NCI-H2107 (cell line): Measurements from ENCODE around the gene COL6A6.

ENCODE experiments used
- DNase-seq: peaks from one replicate; lab custom pipeline; 2025; lab: John Stamatoyannopoulos, UW

Gene COL6A6, protein sequence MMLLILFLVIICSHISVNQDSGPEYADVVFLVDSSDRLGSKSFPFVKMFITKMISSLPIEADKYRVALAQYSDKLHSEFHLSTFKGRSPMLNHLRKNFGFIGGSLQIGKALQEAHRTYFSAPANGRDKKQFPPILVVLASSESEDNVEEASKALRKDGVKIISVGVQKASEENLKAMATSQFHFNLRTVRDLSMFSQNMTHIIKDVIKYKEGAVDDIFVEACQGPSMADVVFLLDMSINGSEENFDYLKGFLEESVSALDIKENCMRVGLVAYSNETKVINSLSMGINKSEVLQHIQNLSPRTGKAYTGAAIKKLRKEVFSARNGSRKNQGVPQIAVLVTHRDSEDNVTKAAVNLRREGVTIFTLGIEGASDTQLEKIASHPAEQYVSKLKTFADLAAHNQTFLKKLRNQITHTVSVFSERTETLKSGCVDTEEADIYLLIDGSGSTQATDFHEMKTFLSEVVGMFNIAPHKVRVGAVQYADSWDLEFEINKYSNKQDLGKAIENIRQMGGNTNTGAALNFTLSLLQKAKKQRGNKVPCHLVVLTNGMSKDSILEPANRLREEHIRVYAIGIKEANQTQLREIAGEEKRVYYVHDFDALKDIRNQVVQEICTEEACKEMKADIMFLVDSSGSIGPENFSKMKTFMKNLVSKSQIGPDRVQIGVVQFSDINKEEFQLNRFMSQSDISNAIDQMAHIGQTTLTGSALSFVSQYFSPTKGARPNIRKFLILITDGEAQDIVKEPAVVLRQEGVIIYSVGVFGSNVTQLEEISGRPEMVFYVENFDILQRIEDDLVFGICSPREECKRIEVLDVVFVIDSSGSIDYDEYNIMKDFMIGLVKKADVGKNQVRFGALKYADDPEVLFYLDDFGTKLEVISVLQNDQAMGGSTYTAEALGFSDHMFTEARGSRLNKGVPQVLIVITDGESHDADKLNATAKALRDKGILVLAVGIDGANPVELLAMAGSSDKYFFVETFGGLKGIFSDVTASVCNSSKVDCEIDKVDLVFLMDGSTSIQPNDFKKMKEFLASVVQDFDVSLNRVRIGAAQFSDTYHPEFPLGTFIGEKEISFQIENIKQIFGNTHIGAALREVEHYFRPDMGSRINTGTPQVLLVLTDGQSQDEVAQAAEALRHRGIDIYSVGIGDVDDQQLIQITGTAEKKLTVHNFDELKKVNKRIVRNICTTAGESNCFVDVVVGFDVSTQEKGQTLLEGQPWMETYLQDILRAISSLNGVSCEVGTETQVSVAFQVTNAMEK (N-terminal part only)

DNA sequence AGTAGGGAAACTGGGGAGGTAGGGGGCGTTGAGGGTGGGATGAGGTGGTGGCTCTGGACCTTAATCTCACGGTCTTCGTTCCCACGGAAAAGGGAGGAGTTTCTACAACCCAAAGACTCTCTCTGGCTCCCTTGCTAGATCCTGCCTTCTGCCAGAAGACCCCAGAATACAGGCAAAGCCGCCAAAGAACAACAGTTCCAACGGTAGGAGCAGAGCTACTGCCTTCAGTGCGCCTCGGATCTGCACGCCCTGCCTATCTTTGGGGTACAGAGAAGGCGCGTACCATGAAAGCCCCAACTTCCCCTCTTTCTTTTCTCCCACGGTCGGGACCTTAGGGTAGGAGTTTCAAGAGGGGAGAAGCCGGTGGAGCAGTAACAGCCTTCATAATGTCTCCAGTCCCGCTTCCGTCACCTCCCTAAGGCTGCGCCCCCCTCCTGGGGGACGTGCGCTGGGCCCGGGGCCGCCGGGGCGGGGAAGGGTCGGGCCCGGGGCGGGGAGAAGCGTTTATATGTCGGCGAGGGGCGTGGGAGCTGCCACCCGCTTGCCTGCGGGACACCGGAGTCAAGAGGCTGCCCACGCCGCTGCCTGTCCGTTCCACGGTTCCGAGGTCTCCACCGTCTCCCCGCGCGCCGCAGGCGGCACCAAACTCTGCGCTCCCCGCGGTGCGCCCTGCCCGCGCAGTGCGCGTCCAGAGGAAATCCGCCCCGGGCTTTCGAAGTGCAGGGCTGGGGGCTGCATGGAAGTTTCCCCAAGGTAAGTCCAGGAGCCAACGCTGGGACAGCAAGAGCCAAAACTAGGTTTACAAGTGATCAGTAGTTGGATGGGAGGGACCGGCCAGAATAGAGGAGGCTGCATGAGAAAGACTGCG, at the start of gene COL6A6:
COL6A6 (plus strand) TSS at position 533 of the 868 bp plus-strand sequence. CDS start 43,188 bp downstream, outside the sequence.
- DNase-seq, result no peak

GRCh38 chr3:130468311-130468710, 48.7 kb upstream of the COL6A6 start:
- no peak for DNase-seq

- DNase-seq, result no peak
These were observed 46.9 kb upstream of the COL6A6 start for GRCh38 chr3:130470126-130470525.

DNA sequence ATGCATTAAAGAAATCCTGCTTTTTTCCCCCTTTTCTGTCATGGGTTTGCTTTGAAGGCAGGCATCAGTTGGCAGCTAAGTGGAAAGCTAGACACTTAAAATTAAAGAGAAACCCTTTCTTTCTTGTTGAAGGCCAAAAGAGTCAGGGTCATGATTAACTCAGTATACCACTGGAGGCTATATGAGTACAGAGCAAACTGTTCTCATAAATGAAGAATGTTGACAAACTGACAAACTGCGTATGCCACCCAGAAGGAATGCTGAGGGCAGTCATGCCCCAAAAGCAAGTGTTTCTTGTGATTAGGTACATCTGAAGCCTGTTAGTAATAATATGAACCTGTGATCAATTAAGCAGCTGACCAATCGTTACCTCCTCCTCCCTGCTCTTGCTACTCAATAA, 43.6 kb upstream of the COL6A6 start:
- no peak for DNase-seq

DNA sequence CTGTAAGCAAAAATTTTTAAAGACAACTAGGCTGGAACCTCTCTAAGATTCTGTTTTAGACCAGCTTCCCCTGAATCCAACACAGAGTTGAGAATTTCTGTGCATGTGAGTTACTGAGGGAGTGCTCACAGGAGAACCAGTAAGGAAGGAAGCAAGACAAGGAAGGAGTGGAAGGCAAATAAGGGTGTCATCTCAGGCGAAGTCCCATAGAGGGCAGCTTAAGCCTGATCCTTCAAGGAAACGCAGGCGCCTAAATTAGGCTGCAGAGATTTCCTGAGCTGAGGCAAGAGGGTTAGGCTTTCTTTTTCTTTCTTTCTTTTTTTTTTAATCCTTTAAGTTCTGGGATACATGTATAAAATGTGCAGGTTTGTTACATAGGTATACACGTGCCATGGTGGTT, 36.2 kb upstream of the COL6A6 start:
- DNase-seq, result peak; percentile 20

DNA sequence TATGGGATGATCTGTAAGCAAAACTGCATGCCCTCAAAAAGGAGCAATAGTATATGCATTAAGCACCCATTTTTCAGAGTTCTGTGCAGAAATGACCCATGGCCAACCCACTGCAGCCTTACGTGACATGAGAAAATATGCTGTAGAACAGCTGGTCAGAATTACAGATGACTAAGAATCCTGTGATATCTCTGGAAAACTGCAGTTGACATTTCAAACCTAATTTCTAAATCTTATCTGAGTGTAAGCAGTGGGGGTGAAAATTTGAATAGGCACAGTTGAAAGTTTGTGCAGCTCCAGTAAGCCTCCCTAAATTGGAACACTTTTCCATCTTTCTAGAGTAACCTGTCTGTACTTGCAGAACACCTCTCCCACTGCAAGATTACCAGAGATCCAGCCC, 28.7 kb upstream of the COL6A6 start:
- no peak for DNase-seq

DNA sequence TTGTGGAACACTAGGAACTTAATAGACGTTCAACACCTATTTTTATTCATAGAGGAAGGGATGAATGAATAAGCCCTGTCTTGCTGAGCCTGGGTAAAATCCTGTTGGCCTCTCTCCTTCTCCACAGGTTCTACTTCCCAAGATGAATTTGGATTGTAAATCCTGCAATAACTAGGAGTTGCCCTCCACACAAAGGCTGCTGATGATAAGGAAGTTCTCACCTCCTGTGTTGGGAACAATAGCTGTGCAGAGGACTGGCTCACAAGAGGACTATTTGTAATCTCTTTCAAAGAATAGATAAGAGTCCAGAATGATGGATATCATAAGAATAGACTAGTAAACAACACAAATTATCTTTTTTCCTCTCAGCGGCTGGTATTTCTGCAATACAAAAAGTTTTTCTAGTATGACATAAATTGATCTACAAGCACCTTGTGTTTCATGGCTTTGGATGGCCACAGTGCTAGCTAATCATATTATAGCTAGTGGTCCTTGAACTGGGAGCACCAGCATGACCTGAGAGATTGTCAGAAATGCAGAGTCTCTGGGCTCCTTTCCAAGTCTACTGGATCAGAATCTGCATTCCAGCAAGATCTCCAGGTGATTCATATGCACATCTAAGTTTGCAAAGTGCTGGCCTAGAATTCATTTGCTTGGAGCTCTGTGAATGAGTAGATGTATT, 28.1 kb upstream of the COL6A6 start:
- no peak for DNase-seq

- DNase-seq, result no peak
These were observed 26.7 kb upstream of the COL6A6 start for GRCh38 chr3:130490241-130490640.

DNA sequence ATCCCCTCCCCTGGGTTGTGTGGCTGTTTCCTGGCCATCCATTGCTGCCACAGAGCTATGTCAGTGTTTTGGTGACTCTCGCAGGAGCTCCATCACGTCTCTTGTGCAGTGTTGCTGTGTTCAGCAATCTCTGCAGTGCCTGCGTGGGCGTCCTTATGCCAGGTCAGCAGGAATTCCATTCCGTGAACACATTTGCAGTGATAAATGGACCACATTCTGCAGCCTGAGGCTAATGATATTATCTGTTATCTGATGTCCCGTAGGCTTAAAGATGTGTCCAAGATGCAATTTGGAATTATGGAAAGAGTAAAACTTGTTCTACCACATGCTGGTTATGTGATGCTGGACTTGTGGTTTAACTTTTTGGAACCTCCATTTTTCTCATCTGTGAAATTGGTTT, 25.5 kb upstream of the COL6A6 start:
- no peak for DNase-seq

DNA sequence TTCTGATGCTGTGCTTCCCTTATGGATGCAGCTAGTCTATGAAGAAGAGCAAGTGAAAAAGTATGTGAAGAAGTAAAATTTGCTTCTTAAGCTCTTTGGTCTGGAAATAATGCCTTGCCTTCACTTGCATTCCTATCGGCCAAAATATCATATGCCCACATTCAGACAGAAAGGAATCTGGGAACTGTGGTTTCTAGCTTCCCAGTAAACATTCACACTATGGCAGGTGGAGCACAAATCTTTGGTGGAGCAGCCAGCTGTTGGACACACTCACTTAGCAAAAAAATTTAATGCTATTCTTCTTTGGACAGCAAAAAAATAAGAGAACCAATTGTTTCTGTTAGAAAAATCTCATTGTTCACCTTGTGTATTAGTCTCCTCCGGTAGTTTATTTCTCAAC, 12.3 kb upstream of the COL6A6 start:
- no peak for DNase-seq

DNA sequence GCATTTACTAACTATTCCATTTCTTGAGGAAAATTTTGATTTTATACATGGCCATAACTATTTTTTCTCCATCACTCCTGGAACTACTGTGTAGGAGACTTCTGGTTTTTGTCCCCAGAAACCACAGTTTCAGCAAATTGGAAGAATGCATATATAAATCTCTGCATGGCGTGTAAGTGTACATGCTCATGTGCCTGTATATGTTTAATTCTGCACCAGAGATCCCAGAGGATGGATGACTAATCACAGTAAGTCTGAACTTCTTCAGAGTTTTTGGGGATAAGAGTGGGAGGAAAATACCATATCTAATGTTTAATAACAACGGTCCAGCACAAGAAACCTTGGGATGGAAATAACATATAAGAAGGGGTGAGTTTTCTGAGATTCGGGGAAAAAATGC, 10.9 kb upstream of the COL6A6 start:
- no peak for DNase-seq

- DNase-seq, result no peak
These were observed 9.2 kb upstream of the COL6A6 start for GRCh38 chr3:130507746-130508145.

DNA sequence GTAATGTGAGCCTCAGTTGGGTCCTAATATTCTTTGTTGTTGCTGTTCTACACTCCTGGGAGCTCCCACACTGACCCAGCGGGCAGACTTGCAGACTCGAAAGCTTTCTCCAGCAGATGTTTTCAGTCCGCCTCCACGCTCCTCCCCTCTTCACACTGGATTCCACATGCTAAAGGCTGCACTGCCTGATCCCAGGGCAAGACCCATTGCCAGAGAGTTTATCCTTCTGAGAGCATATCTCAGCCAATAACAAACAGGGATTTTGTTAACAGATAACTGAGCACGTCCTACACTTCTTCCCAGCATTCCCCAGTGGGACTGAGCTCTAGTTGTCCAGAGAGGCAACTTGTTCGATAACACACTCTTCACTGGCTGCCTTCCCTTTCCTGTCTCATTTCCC, 8.0 kb upstream of the COL6A6 start:
- no peak for DNase-seq

DNA sequence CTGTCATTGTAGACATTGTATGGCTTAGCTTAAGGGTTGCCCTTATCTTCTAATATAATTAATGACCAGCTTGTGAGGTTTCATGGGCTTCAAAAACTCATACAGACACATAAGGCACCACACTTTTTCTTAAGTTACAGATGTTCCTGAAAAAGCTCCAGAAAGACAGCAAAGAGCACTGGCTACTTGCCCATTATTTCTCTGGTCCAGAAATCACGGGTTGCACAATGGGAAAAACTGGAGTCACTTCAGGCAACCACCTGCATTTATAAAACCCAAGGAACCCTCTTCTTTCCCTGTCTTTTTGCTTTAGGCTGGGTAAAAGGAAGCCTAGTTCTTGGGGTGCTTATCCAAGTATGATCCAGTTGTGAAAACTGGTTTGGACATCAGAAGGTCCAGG, 2.3 kb upstream of the COL6A6 start:
- DNase-seq, result no peak

GRCh38 chr3:130515755-130516154, 1.2 kb upstream of the COL6A6 start:
- no peak for DNase-seq

DNA sequence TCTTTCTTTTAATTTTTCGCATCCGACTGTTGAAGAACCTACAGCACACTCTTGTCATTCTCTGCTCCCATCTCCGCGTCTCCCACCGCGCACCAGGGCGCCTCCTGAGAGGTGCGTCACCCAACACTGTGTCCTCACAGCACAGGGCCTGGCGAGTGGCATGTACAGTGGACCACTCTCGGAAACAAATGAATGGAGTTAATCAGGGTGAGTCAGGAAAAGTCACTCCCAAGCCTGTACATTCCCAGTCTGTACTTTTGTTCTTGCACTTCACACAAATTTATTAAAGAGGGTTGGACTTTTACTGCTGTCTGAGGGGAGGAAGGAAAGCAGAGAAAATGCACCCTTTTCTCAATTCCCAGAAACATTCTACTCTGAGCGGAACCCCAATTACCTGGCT, 625 bp downstream of the COL6A6 start:
- DNase-seq, result no peak

GRCh38 chr3:130519754-130520153, 2.8 kb downstream of the COL6A6 start:
- no peak for DNase-seq

DNA sequence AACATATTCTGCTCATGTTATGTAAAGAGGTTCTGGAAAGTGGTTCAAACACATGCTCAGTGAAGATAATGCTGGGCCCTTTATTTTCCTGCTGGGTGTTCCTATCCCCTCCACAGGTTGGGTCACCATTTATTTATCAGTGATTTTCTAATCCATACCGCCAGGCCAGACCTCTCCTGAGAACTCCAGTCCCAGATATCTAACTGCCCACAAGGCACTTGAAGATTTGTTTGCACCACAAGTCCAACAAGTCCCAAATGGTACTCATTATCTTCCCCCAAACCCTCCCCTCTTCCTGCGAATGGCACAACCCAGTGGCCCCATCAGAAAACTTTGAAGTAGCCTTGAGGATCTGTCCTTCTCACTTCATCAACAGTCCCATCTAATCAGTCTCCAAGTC, 5.4 kb downstream of the COL6A6 start:
- DNase-seq, result no peak

GRCh38 chr3:130527426-130527825, 10.4 kb downstream of the COL6A6 start:
- DNase-seq, result no peak

- DNase-seq, result no peak
These were observed 11.1 kb downstream of the COL6A6 start for GRCh38 chr3:130528120-130528519.
